ENCODE results near the gene KAT2B.

- TF ChIP-seq KDM4A (IDR thresholded peaks at IDR 0.05; ENCODE audit: low read depth, low read length, severe bottlenecking), result no peak
- no peak for TF ChIP-seq KDM5A (IDR thresholded peaks at IDR 0.05; ENCODE audit: low read length)
- TF ChIP-seq RAD21 (IDR thresholded peaks at IDR 0.05 in 1 of 2, conservative IDR thresholded peaks at IDR 0.05 in 1 of 2; ENCODE audit: low read depth in 2 of 2, low read length in 2 of 2), result no peak
- no peak for TF ChIP-seq CTCF (IDR thresholded peaks at IDR 0.05; ENCODE audit: control extremely low read depth in 1 of 3, insufficient read depth in 1 of 3, low read depth in 1 of 3, low read length in 3 of 3)
- no peak for TF ChIP-seq SP2 (IDR thresholded peaks at IDR 0.05; ENCODE audit: low read length)
- TF ChIP-seq SIN3A (conservative IDR thresholded peaks at IDR 0.05 in 1 of 2, IDR thresholded peaks at IDR 0.05 in 1 of 2; ENCODE audit: low read depth in 1 of 2, low read length in 2 of 2), result no peak
- TF ChIP-seq POLR2AphosphoS5 (IDR thresholded peaks at IDR 0.05; ENCODE audit: low read depth, low read length), result no peak
- no peak for TF ChIP-seq MAFK (IDR thresholded peaks at IDR 0.05; ENCODE audit: low read depth, low read length)
- TF ChIP-seq POLR2A (IDR thresholded peaks at IDR 0.05; ENCODE audit: control extremely low read depth in 1 of 2, low read depth in 2 of 2, low read length in 2 of 2), result no peak
- no peak for TF ChIP-seq PHF8 (conservative IDR thresholded peaks at IDR 0.05; ENCODE audit: low read depth, low read length)
- no peak for TF ChIP-seq EP300 (IDR thresholded peaks at IDR 0.05; ENCODE audit: borderline replicate concordance in 1 of 2, low read depth in 2 of 2, low read length in 2 of 2)
- no peak for TF ChIP-seq ASH2L (IDR thresholded peaks at IDR 0.05; ENCODE audit: low read length)
Measured at GRCh38 chr3:20100151-20100550, 59.9 kb downstream of the KAT2B start.
